Sigmoid colon (tissue), 7 donors: Measurements from ENCODE around the gene SAP30BP. TPM values are rescaled to one million over a fixed set of nuclear protein-coding genes. Genes with fewer than 3 reads are reported as not detected.

Experiments
- DNase-seq: peaks from one replicate; pipeline ENCODE4 v3.0.0-alpha.2; 2019
- H3K27ac ChIP-seq, 4 donors: fragments of 200-600 bp; sonication (generic); one replicate each; pipeline ENCODE4 v1.5.1; 2016 to 2019; ENCODE audit warnings: mild to moderate bottlenecking in 1 of 4
- H3K27me3 ChIP-seq, 3 donors: fragments of 200-600 bp; sonication (generic); one replicate each; pipeline ENCODE4 v1.5.1; 2019; ENCODE audit warnings: mild to moderate bottlenecking in 1 of 3
- H3K36me3 ChIP-seq, 4 donors: fragments of 200-600 bp; sonication (generic); one replicate each; pipeline ENCODE4 v1.5.1; 2016 to 2019
- H3K4me1 ChIP-seq, 4 donors: fragments of 200-600 bp; sonication (generic); one replicate each; pipeline ENCODE4 v1.5.1; 2017 to 2019
- H3K4me3 ChIP-seq, 4 donors: fragments of 200-600 bp; sonication (generic); one replicate each; pipeline ENCODE4 v1.5.1; 2017 to 2019; ENCODE audit warnings: mild to moderate bottlenecking in 2 of 4, moderate library complexity in 1 of 4
- H3K9me3 ChIP-seq, 4 donors: fragments of 200-600 bp in 3 of 4; sonication (generic) in 3 of 4; one replicate each; pipeline versions ENCODE4 v1.5.1 to v1.6.1; 2013 to 2019
- EP300 ChIP-seq, 4 donors: sonication (generic); formaldehyde crosslinking; IDR thresholded peaks; one replicate each; pipeline ENCODE4 v1.6.1; 2017; ENCODE audit warnings: antibody characterized with exemption in 4 of 4
- POLR2A ChIP-seq, 2 donors: fragments of 450-650 bp; IDR thresholded peaks; one replicate each; pipeline ENCODE4 v1.6.1; 2016; ENCODE audit warnings: antibody characterized with exemption in 2 of 2, mild to moderate bottlenecking in 2 of 2, moderate library complexity in 2 of 2
- POLR2AphosphoS5 ChIP-seq, 4 donors: sonication (generic); formaldehyde crosslinking; IDR thresholded peaks; one replicate each; pipeline ENCODE4 v1.6.1; 2017; ENCODE audit warnings: antibody characterized with exemption in 4 of 4
- WGBS, 2 donors: extraction: QIAGEN DNeasy Blood & Tissue Kit; methylation state at CpG; one replicate each; pipeline ENCODE4 v1.1.7; 2013; 5-methylcytosine and 5-hydroxymethylcytosine counted together
- intact Hi-C: fragments of 100-400 bp; cut with DNase I; formaldehyde crosslinking; loops from one replicate; pipeline ENCODE4 v1.15.1; 2023
- polyA plus RNA-seq, 3 donors: library from polyadenylated mRNA; stranded (reverse); fragments of 200-250 nt; gene quantifications; one replicate each; pipeline ENCODE4 v1.2.3, GENCODE V29; 2013
- total RNA-seq, 4 donors: library from RNA; depleted of rRNA; stranded (reverse); fragments of >200 nt; gene quantifications; one replicate each; pipeline ENCODE4 v1.1.0, GENCODE V29; 2016
- TF ChIP-seq, protein P1 (sequence below), 4 experiments: fragments of 450-650 bp in 3 of 4; fragments of 200-600 bp in 1 of 4; IDR thresholded peaks; one replicate each; pipeline ENCODE4 v1.5.1; 2016 to 2019; ENCODE audit warnings: antibody characterized with exemption in 4 of 4, mild to moderate bottlenecking in 3 of 4, moderate library complexity in 2 of 4
- donor health status: healthy with polysubstance abuse.
- donor health status: Bipolar disorder and iron deficiency.
- donor health status: healthy.

Gene SAP30BP
- total and polyA plus RNA-seq, 7 donors = 53.2 to 96.9 (median 60.4) TPM

DNA sequence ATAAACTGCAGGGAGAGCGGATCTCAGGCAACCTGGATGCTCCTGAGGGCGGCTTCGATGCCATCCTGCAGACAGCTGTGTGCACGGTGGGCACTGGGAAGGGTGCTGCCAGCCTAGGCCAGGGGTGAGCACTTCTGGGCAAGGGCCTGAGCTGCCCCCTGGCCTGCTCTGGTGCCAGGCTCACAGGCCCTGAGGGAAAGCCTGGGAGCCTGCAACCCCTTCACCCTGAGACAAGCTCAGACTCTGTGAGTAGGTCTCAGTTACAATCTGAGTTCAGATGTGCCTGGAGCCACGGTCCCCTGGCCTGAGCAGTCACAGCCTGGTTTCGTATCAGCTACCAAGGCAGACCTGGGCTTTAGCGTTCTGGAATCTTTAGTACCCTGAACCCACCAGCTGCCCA is 62.2 kb downstream of the SAP30BP start:
- TF ChIP-seq POLR2AphosphoS5 (IDR thresholded peaks at IDR 0.05) = no peak
- TF ChIP-seq POLR2A (IDR thresholded peaks at IDR 0.05) = no peak
- TF ChIP-seq, protein P1, sequence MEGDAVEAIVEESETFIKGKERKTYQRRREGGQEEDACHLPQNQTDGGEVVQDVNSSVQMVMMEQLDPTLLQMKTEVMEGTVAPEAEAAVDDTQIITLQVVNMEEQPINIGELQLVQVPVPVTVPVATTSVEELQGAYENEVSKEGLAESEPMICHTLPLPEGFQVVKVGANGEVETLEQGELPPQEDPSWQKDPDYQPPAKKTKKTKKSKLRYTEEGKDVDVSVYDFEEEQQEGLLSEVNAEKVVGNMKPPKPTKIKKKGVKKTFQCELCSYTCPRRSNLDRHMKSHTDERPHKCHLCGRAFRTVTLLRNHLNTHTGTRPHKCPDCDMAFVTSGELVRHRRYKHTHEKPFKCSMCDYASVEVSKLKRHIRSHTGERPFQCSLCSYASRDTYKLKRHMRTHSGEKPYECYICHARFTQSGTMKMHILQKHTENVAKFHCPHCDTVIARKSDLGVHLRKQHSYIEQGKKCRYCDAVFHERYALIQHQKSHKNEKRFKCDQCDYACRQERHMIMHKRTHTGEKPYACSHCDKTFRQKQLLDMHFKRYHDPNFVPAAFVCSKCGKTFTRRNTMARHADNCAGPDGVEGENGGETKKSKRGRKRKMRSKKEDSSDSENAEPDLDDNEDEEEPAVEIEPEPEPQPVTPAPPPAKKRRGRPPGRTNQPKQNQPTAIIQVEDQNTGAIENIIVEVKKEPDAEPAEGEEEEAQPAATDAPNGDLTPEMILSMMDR (IDR thresholded peaks at IDR 0.05) = no peak
- no peak for TF ChIP-seq EP300 (IDR thresholded peaks at IDR 0.05)
- Histone ChIP-seq H3K27ac (no peak overlapping the region), H3K9me3 (no peaks in the 10 kb centered on the region), H3K27me3 (peaks cover 0 to 10% (median 2%) of the 10 kb centered on the region in 3 donors), H3K4me3 (no peak overlapping the region), H3K4me1 (no peaks in the 10 kb centered on the region), H3K36me3 (no peaks in the 10 kb centered on the region)
- no peak for DNase-seq
- intact Hi-C loops = no loop called here
- 92% methylated on average over 7 of the region's 7 CpGs for WGBS, 2 donors

DNA sequence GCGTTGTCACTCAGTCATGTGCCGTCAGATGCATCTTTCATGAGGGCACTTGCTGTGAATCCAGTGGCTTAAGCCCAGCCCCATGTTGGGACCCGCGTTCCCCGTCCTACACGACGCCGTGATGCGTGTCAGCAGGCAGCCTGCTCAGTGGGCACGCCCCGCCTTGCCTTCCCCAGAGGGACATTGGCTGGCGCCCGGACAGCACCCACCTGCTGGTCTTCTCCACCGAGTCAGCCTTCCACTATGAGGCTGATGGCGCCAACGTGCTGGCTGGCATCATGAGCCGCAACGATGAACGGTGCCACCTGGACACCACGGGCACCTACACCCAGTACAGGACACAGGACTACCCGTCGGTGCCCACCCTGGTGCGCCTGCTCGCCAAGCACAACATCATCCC is 62.9 kb downstream of the SAP30BP start:
- Histone ChIP-seq H3K9me3 (no peaks in the 10 kb centered on the region), H3K4me3 (no peak overlapping the region), H3K36me3 (no peaks in the 10 kb centered on the region), H3K27ac (no peak overlapping the region), H3K27me3 (peaks cover 0 to 5% (median 0%) of the 10 kb centered on the region in 3 donors), H3K4me1 (no peaks in the 10 kb centered on the region)
- WGBS, 2 donors = 91% methylated on average over 24 of the region's 24 CpGs
- intact Hi-C loops = no loop called here
- TF ChIP-seq EP300 (IDR thresholded peaks at IDR 0.05) = no peak
- TF ChIP-seq POLR2AphosphoS5 (IDR thresholded peaks at IDR 0.05) = no peak
- TF ChIP-seq, protein P1 (IDR thresholded peaks at IDR 0.05) = no peak
- no peak for TF ChIP-seq POLR2A (IDR thresholded peaks at IDR 0.05)
- DNase-seq = no peak

DNA sequence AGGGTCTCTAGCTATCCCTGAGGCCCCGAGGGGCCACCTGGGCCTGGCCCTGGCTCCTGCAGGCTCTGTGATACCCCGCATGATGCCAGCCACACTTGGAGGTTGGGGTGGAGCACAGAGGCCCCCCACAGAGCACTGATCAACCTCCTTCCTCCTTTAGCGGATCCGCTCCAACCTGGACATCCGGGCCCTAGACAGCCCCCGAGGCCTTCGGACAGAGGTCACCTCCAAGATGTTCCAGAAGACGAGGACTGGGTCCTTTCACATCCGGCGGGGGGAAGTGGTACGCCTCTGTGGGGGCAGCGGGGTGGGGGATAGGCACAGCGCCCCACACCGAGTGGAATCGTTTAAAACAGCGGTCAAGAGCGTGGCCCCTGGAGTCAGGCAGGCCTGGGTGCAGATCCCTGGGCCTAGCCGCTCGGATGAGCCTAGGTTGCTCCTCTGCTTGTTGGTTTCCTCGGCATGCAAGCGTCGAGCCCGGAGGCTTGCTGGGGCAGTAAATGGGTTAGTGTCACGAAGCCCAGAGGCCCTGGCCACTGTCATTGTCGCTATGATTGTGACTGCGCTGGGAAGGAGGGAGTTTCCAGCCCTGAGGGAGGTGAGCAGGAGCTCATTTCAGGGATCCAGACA is 64.1 kb downstream of the SAP30BP start:
- Histone ChIP-seq H3K4me1 (no peaks in the 10 kb centered on the region), H3K27ac (no peak overlapping the region), H3K4me3 (no peak overlapping the region), H3K36me3 (no peaks in the 10 kb centered on the region), H3K27me3 (peaks cover 0 to 5% (median 0%) of the 10 kb centered on the region in 3 donors), H3K9me3 (no peaks in the 10 kb centered on the region)
- TF ChIP-seq, protein P1 (IDR thresholded peaks at IDR 0.05) = no peak
- TF ChIP-seq POLR2AphosphoS5 (IDR thresholded peaks at IDR 0.05) = no peak
- no peak for TF ChIP-seq POLR2A (IDR thresholded peaks at IDR 0.05)
- TF ChIP-seq EP300 (IDR thresholded peaks at IDR 0.05) = no peak
- 89 to 90% methylated on average over 26 of the region's 26 CpGs for WGBS, 2 donors
- DNase-seq = no peak
- intact Hi-C loops = no loop called here

DNA sequence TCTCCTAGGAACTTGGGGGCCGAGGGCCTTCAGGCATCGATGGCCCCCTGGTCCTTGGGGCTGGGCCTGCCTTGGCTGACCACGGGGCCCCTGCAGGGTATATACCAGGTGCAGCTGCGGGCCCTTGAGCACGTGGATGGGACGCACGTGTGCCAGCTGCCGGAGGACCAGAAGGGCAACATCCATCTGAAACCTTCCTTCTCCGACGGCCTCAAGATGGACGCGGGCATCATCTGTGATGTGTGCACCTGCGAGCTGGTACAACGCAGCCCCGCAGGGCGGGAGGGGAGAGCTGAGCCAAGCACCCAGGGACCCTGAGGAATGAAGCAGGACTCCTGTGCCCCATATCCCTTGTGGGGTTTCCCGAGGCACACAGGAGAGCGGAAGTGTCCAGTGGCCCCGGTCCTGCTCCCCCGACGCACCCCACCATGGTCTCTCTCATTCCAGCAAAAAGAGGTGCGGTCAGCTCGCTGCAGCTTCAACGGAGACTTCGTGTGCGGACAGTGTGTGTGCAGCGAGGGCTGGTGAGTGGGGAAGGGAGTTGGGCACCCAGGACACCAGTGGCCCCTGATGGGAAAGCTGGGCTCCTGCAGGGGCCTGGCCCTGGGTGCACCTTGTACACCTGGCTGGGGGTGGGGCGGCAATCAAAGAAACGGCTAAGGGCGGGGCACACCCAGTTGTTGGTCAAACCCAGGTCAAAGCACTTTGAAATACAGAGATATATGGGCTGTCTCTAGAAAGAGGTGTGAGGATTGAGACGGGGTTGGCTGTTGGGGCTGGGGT is 64.8 kb downstream of the SAP30BP start:
- Histone ChIP-seq H3K4me3 (no peak overlapping the region), H3K27ac (no peak overlapping the region), H3K27me3 (peaks cover 0 to 5% (median 0%) of the 10 kb centered on the region in 3 donors), H3K4me1 (no peaks in the 10 kb centered on the region), H3K36me3 (no peaks in the 10 kb centered on the region), H3K9me3 (no peaks in the 10 kb centered on the region)
- no peak for DNase-seq
- 35 to 80% methylated on average over 31 of the region's 31 CpGs for WGBS, 2 donors
- intact Hi-C loops = no loop called here
- TF ChIP-seq POLR2A (IDR thresholded peaks at IDR 0.05) (no peak), EP300 (IDR thresholded peaks at IDR 0.05) (no peak), POLR2AphosphoS5 (IDR thresholded peaks at IDR 0.05) (no peak)
- TF ChIP-seq, protein P1 (IDR thresholded peaks at IDR 0.05) = no peak
